SK-N-SH (cell line): ENCODE data around the gene CEP170B. TPM values are rescaled to one million over a fixed set of nuclear protein-coding genes. Genes with fewer than 3 reads are reported as not detected.

Source experiments
- CTCF ChIA-PET: fragments of 300-600, 350-600 bp; formaldehyde crosslinking; extraction: SDS; loops from one replicate; lab custom pipeline; 2021; lab: Yijun Ruan, JAX
- POLR2A ChIA-PET: fragments of 350-600 bp; sonication (Branson Sonifier 250); formaldehyde crosslinking; extraction: SDS; loops from one replicate; lab custom pipeline; 2020; ENCODE audit warnings: antibody characterized with exemption, inconsistent platforms; lab: Yijun Ruan, JAX
- DNase-seq: peaks from one replicate; pipeline ENCODE4 v3.0.0; 2012
- H2AFZ ChIP-seq: fragments of 200-600 bp; sonication (generic); 2 replicates; pipeline ENCODE4 v1.8.1; 2016; ENCODE audit warnings: antibody characterized with exemption, mild to moderate bottlenecking, low read depth
- H3F3A ChIP-seq: fragments of 200-600 bp; sonication (generic); replicated peaks from 2 replicates; pipeline ENCODE3; 2016; ENCODE audit warnings: antibody characterized with exemption, mild to moderate bottlenecking; ENCODE audit not compliant: insufficient read depth
- H3K27ac ChIP-seq, 2 experiments: fragments of 200-500 bp in 1 of 2; fragments of 200-600 bp in 1 of 2; sonication (Bioruptor generic) in 1 of 2; sonication (generic), shearing (Covaris generic) in 1 of 2; 2 replicates each; pipeline versions ENCODE4 v1.5.1 to v1.6.1; 2014 to 2016; ENCODE audit warnings: low read depth in 2 of 2, inconsistent platforms in 1 of 2, low read length in 1 of 2, mild to moderate bottlenecking in 1 of 2, mixed read lengths in 1 of 2
- H3K27me3 ChIP-seq: fragments of 200-600 bp; sonication (generic), shearing (Covaris generic); 2 replicates; pipeline ENCODE4 v1.6.1; 2016; ENCODE audit warnings: mixed run types; ENCODE audit not compliant: insufficient read depth
- H3K36me3 ChIP-seq, 2 experiments: fragments of 200-500 bp in 1 of 2; fragments of 200-600 bp in 1 of 2; sonication (Bioruptor generic) in 1 of 2; sonication (generic) in 1 of 2; replicated peaks in 1 of 2; 2 replicates each; pipeline versions ENCODE3 to v1.5.1; 2014 to 2016; ENCODE audit warnings: low read length in 1 of 2, mild to moderate bottlenecking in 1 of 2; ENCODE audit not compliant: insufficient read depth in 2 of 2, control insufficient read depth in 1 of 2
- H3K4me1 ChIP-seq, 2 experiments: fragments of 200-500 bp in 1 of 2; fragments of 200-600 bp in 1 of 2; sonication (Bioruptor generic) in 1 of 2; sonication (generic), shearing (Covaris generic) in 1 of 2; 2 replicates each; pipeline versions ENCODE4 v1.5.1 to v1.6.1; 2014 to 2016; ENCODE audit warnings: low read depth in 1 of 2, low read length in 1 of 2, mixed run types in 1 of 2; ENCODE audit not compliant: insufficient read depth in 2 of 2, control insufficient read depth in 1 of 2
- H3K4me2 ChIP-seq: fragments of 200-600 bp; sonication (generic), shearing (Covaris generic); 2 replicates; pipeline ENCODE4 v1.6.1; 2017; ENCODE audit warnings: mixed run types
- H3K4me3 ChIP-seq, 2 experiments: fragments of 200-500 bp in 1 of 2; fragments of 200-600 bp in 1 of 2; sonication (Bioruptor generic) in 1 of 2; sonication (generic), shearing (Covaris generic) in 1 of 2; 2 replicates each; pipeline versions ENCODE4 v1.5.1 to v1.8.1; 2014 to 2016; ENCODE audit warnings: low read depth in 2 of 2, inconsistent platforms in 1 of 2, low read length in 1 of 2, mild to moderate bottlenecking in 1 of 2, mixed read lengths in 1 of 2, moderate library complexity in 1 of 2
- H3K79me2 ChIP-seq: fragments of 200-600 bp; sonication (generic); 2 replicates; pipeline ENCODE4 v1.8.1; 2017; ENCODE audit warnings: mild to moderate bottlenecking; ENCODE audit not compliant: insufficient read depth
- H3K9ac ChIP-seq: fragments of 200-600 bp; sonication (generic); 2 replicates; pipeline ENCODE4 v1.6.1; 2017; ENCODE audit warnings: mixed run types
- H3K9me2 ChIP-seq: fragments of 200-600 bp; sonication (generic); 2 replicates; pipeline ENCODE4 v1.6.1; 2017; ENCODE audit warnings: mixed run types
- H3K9me3 ChIP-seq: fragments of 200-600 bp; sonication (generic); 2 replicates; pipeline ENCODE4 v1.6.1; 2017; ENCODE audit warnings: mixed run types, mild to moderate bottlenecking, moderate library complexity
- H4K20me1 ChIP-seq: fragments of 200-600 bp; sonication (generic); 2 replicates; pipeline ENCODE4 v1.6.1; 2017; ENCODE audit warnings: mild to moderate bottlenecking, mixed run types; ENCODE audit not compliant: insufficient read depth
- ELF1 ChIP-seq: IDR thresholded peaks from 2 replicates; pipeline ENCODE4 v1.4.0; 2012
- FOXM1 ChIP-seq: IDR thresholded peaks from 2 replicates; pipeline ENCODE4 v1.4.0; 2012; ENCODE audit warnings: low read depth, mild to moderate bottlenecking
- GABPA ChIP-seq: IDR thresholded peaks from 2 replicates; pipeline ENCODE4 v1.4.0; 2012; ENCODE audit warnings: low read depth, mild to moderate bottlenecking
- GATA2 ChIP-seq: sonication (generic); formaldehyde crosslinking; IDR thresholded peaks from 2 replicates; pipeline ENCODE4 v1.5.0; 2020; ENCODE audit warnings: mild to moderate bottlenecking, missing genetic modification reagents
- NRF1 ChIP-seq: IDR thresholded peaks from 2 replicates; pipeline ENCODE4 v1.6.1; 2012; ENCODE audit warnings: low read depth, mild to moderate bottlenecking, low read length
- POLR2AphosphoS5 ChIP-seq: IDR thresholded peaks from 2 replicates; pipeline ENCODE4 v1.6.1; 2012; ENCODE audit warnings: low read depth, low read length
- RAD21 ChIP-seq: IDR thresholded peaks from 2 replicates; pipeline ENCODE4 v1.6.1; 2012; ENCODE audit warnings: mild to moderate bottlenecking, low read length
- RXRA ChIP-seq: IDR thresholded peaks from 2 replicates; pipeline ENCODE4 v1.4.0; 2012; ENCODE audit warnings: low read depth, mild to moderate bottlenecking, borderline replicate concordance
- SIN3A ChIP-seq: IDR thresholded peaks from 2 replicates; pipeline ENCODE4 v1.6.1; 2012; ENCODE audit warnings: low read depth, mild to moderate bottlenecking, low read length, moderate library complexity, borderline replicate concordance
- SMC3 ChIP-seq: IDR thresholded peaks from 2 replicates; pipeline ENCODE4 v1.6.1; 2012; ENCODE audit warnings: low read depth, low read length, improper control_type of control experiment
- TAF1 ChIP-seq: IDR thresholded peaks from 2 replicates; pipeline ENCODE4 v1.6.1; 2012; ENCODE audit warnings: low read depth, mild to moderate bottlenecking, low read length, moderate library complexity, borderline replicate concordance
- TCF12 ChIP-seq: IDR thresholded peaks from 2 replicates; pipeline ENCODE4 v1.4.0; 2012
- WGBS: methylation state at CpG from one replicate; pipeline ENCODE4 v1.1.6; 2017; ENCODE audit warnings: low lambda C conversion rate; 5-methylcytosine and 5-hydroxymethylcytosine counted together
- polyA plus RNA-seq, 3 experiments: library from polyadenylated mRNA; depleted of rRNA; stranded (reverse); fragments of >200 nt; gene quantifications; 2 replicates each; pipeline ENCODE4 v1.2.3, GENCODE V29; 2012
- TF ChIP-seq, protein P1 (sequence below): fragments of 150-350 bp; IDR thresholded peaks from 2 replicates; pipeline ENCODE4 v1.6.1; 2016; ENCODE audit warnings: mild to moderate bottlenecking, low read depth, low read length
- TF ChIP-seq, protein P2 (sequence below): IDR thresholded peaks from 2 replicates; pipeline ENCODE4; 2012
- TF ChIP-seq, protein P3 (sequence below): fragments of 200-600 bp; sonication (generic); IDR thresholded peaks from 2 replicates; pipeline ENCODE4 v1.6.1; 2017; ENCODE audit warnings: antibody characterized with exemption, mild to moderate bottlenecking, moderate library complexity
- TF ChIP-seq, protein P4 (sequence below): IDR thresholded peaks from 2 replicates; pipeline ENCODE4 v1.4.0; 2012; ENCODE audit warnings: low read depth, borderline replicate concordance
- TF ChIP-seq, protein P5 (sequence below): IDR thresholded peaks from 2 replicates; pipeline ENCODE4 v1.4.0; 2012; ENCODE audit warnings: low read depth

Gene CEP170B
- polyA plus RNA-seq, 1 of the 3 experiments (the other 2 are of a cell fraction): 11.0 TPM

DNA sequence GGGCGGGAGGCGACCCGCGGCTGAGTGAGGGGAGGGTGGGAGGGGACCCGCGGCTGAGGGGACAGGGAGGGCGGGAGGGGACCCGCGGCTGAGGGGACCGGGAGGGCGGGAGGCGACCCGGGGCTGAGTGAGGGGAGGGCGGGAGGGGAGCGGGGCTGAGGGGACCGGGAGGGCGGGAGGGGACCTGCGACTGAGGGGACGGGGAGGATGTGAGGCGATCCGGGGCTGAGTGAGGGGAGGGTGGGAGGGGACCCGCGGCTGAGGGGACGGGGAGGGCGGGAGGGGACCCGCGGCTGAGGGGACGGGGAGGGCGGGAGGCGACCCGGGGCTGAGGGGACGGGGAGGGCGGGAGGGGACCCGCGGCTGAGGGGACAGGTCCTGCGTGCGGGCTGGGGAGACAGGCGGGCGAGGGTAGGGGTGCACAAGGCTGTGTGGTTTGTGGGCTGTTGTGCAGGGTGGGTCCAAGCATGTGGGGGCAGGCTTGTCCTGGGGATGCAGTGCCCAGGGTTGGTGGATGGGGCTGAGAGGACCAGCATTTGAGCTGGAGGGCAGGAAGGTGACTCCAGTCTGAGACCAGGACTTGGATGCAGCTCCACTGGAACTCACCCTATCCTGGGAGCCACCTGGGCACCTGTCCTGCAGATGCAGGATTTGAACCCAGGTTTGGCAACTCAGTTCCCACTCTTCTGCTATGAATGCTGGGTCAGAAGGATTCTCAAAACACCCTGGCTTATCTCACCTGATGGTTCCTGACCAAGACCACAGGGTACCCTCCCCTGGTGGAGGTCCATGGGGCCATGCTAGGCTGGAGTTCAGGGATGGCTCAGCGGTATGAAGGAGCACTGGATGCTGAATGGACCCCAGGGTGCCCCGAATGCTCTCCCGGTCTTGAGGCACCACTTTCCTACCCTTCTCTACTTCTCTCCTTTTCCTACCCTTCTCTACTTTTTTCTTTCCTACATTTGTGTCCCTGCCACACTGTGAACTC is 69.0 kb downstream of the CEP170B start:
- POLR2A ChIA-PET: interaction anchor here (1.0 kb wide), 1 partner anchor 87 kb away, joined by 8 read pairs; the partner anchor contains the start of gene CDCA4
- Histone ChIP-seq H3K36me3 (peaks cover 3 to 6% of the 10 kb centered on the region in 2 experiments), H3K4me3 (peak overlapping the region; percentile 23 to 24; a peak in 1 of 4 replicates), H3K4me2 (peak overlapping the region; percentile 55; the same call in 1 of the 2 replicates), H3K27me3 (no peaks in the 10 kb centered on the region), H3K27ac (no peak overlapping the region), H3K9ac (no peak overlapping the region), H3F3A (peaks cover 3% of the 10 kb centered on the region), H3K9me2 (no peaks in the 10 kb centered on the region), H3K79me2 (no peaks in the 10 kb centered on the region), H3K4me1 (peaks cover 0 to 5% of the 10 kb centered on the region in 2 experiments; a peak in 1 of 4 replicates), H3K9me3 (no peaks in the 10 kb centered on the region), H2AFZ (no peak overlapping the region), H4K20me1 (no peaks in the 10 kb centered on the region)
- CTCF ChIA-PET: interaction anchor here (0.5 to 2.7 kb wide), 19 partner anchors 9 to 159 kb away, joined by 3 to 20 read pairs (median 4); partner anchors contain the start of genes PLD4 and ZBTB42
- peak; percentile 71 for DNase-seq
- TF ChIP-seq FOXM1 (no peak), TAF1 (no peak), RAD21 (no peak), TCF12 (no peak), SIN3A (no peak), POLR2AphosphoS5 (no peak; the same call in 1 of the 2 replicates), SMC3 (no peak), ELF1 (no peak), GABPA (no peak), RXRA (no peak), NRF1 (no peak), GATA2 (CRISPR knock-in tag) (no peak)
- TF ChIP-seq, protein P1, sequence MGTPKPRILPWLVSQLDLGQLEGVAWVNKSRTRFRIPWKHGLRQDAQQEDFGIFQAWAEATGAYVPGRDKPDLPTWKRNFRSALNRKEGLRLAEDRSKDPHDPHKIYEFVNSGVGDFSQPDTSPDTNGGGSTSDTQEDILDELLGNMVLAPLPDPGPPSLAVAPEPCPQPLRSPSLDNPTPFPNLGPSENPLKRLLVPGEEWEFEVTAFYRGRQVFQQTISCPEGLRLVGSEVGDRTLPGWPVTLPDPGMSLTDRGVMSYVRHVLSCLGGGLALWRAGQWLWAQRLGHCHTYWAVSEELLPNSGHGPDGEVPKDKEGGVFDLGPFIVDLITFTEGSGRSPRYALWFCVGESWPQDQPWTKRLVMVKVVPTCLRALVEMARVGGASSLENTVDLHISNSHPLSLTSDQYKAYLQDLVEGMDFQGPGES: no peak
- TF ChIP-seq, protein P2, sequence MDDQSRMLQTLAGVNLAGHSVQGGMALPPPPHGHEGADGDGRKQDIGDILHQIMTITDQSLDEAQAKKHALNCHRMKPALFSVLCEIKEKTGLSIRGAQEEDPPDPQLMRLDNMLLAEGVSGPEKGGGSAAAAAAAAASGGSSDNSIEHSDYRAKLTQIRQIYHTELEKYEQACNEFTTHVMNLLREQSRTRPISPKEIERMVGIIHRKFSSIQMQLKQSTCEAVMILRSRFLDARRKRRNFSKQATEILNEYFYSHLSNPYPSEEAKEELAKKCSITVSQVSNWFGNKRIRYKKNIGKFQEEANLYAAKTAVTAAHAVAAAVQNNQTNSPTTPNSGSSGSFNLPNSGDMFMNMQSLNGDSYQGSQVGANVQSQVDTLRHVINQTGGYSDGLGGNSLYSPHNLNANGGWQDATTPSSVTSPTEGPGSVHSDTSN: no peak
- TF ChIP-seq, protein P3, sequence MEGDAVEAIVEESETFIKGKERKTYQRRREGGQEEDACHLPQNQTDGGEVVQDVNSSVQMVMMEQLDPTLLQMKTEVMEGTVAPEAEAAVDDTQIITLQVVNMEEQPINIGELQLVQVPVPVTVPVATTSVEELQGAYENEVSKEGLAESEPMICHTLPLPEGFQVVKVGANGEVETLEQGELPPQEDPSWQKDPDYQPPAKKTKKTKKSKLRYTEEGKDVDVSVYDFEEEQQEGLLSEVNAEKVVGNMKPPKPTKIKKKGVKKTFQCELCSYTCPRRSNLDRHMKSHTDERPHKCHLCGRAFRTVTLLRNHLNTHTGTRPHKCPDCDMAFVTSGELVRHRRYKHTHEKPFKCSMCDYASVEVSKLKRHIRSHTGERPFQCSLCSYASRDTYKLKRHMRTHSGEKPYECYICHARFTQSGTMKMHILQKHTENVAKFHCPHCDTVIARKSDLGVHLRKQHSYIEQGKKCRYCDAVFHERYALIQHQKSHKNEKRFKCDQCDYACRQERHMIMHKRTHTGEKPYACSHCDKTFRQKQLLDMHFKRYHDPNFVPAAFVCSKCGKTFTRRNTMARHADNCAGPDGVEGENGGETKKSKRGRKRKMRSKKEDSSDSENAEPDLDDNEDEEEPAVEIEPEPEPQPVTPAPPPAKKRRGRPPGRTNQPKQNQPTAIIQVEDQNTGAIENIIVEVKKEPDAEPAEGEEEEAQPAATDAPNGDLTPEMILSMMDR: no peak
- TF ChIP-seq, protein P4, sequence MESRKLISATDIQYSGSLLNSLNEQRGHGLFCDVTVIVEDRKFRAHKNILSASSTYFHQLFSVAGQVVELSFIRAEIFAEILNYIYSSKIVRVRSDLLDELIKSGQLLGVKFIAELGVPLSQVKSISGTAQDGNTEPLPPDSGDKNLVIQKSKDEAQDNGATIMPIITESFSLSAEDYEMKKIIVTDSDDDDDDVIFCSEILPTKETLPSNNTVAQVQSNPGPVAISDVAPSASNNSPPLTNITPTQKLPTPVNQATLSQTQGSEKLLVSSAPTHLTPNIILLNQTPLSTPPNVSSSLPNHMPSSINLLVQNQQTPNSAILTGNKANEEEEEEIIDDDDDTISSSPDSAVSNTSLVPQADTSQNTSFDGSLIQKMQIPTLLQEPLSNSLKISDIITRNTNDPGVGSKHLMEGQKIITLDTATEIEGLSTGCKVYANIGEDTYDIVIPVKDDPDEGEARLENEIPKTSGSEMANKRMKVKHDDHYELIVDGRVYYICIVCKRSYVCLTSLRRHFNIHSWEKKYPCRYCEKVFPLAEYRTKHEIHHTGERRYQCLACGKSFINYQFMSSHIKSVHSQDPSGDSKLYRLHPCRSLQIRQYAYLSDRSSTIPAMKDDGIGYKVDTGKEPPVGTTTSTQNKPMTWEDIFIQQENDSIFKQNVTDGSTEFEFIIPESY: no peak
- TF ChIP-seq, protein P5, sequence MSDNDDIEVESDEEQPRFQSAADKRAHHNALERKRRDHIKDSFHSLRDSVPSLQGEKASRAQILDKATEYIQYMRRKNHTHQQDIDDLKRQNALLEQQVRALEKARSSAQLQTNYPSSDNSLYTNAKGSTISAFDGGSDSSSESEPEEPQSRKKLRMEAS: no peak
- 18% methylated on average over 29 of the region's 42 CpGs for WGBS
